OCI-LY7 (cell line): ENCODE results near the gene MAP3K20.

Experiments used
- CTCF ChIP-seq: fragments of 200-600 bp; sonication (generic); conservative IDR thresholded peaks from 2 replicates; pipeline ENCODE4 v1.5.1; 2014; ENCODE audit warnings: mild to moderate bottlenecking, antibody characterized with exemption, low read length, moderate library complexity, mixed read lengths
- EZH2phosphoT487 ChIP-seq: fragments of 200-600 bp; sonication (generic); IDR thresholded peaks from 2 replicates; pipeline ENCODE4 v1.6.1; 2018; ENCODE audit warnings: low read depth, borderline replicate concordance, mild to moderate bottlenecking, mixed run types, antibody characterized with exemption, low read length, moderate library complexity, mixed read lengths

- TF ChIP-seq EZH2phosphoT487 (no peak), CTCF (no peak)
Observed at GRCh38 chr2:173040729-173041128, 34.9 kb upstream of the MAP3K20 start.
